Neural cell (in vitro differentiated cells): ENCODE results near the gene MCTP2. TPM values are rescaled to one million over a fixed set of nuclear protein-coding genes. Genes with fewer than 3 reads are reported as not detected.

Source experiments
- H2AFZ ChIP-seq: fragments of 200-600, 300-800 bp; sonication (generic), shearing (Covaris generic); 2 replicates; pipeline ENCODE4 v1.6.0; 2014; ENCODE audit warnings: low read depth, mild to moderate bottlenecking, antibody characterized with exemption, low read length, moderate library complexity
- H3F3A ChIP-seq: fragments of 200-600 bp; shearing (Covaris generic); 2 replicates; pipeline ENCODE4 v1.6.1; 2016; ENCODE audit warnings: mild to moderate bottlenecking, moderate library complexity, mixed read lengths, antibody characterized with exemption, low read length; ENCODE audit not compliant: insufficient read depth, poor library complexity, severe bottlenecking
- H3K27ac ChIP-seq: fragments of 200-600, 300-800 bp; sonication (generic), shearing (Covaris generic); 2 replicates; pipeline ENCODE4 v1.5.1; 2014; ENCODE audit warnings: mild to moderate bottlenecking, low read length, moderate library complexity
- H3K27me3 ChIP-seq: fragments of 300-800, 200-600 bp; sonication (generic), shearing (Covaris generic); 2 replicates; pipeline ENCODE4 v1.6.0; 2014; ENCODE audit warnings: mild to moderate bottlenecking, low read depth, low read length, moderate library complexity; ENCODE audit not compliant: insufficient read depth
- H3K36me3 ChIP-seq: fragments of 300-800, 200-600 bp; sonication (generic), shearing (Covaris generic); 2 replicates; pipeline ENCODE4 v1.5.1; 2014; ENCODE audit warnings: mild to moderate bottlenecking, antibody characterized with exemption, low read length, moderate library complexity; ENCODE audit not compliant: insufficient read depth
- H3K4me2 ChIP-seq: fragments of 300-800, 200-600 bp; sonication (generic), shearing (Covaris generic); 2 replicates; pipeline ENCODE4 v1.6.0; 2014; ENCODE audit warnings: mild to moderate bottlenecking, low read length
- H3K4me3 ChIP-seq: fragments of 300-800, 200-600 bp; sonication (generic), shearing (Covaris generic); 2 replicates; pipeline ENCODE4 v1.5.1; 2014; ENCODE audit warnings: mild to moderate bottlenecking, low read length, moderate library complexity
- H3K79me2 ChIP-seq: fragments of 200-600 bp; shearing (Covaris generic); replicated peaks from 2 replicates; pipeline ENCODE4 v1.6.0; 2014; ENCODE audit warnings: mild to moderate bottlenecking, low read length, moderate library complexity; ENCODE audit not compliant: insufficient read depth
- H3K9ac ChIP-seq: fragments of 300-800, 200-600 bp; sonication (generic), shearing (Covaris generic); 2 replicates; pipeline ENCODE4 v1.6.1; 2016; ENCODE audit warnings: mild to moderate bottlenecking, low read length, mixed read lengths
- H3K9me2 ChIP-seq: fragments of 200-600 bp; shearing (Covaris generic); 2 replicates; pipeline ENCODE4 v1.6.1; 2016; ENCODE audit warnings: mild to moderate bottlenecking, low read length, mixed read lengths; ENCODE audit not compliant: insufficient read depth
- H3K9me3 ChIP-seq: fragments of 200-600, 300-800 bp; sonication (generic), shearing (Covaris generic); 2 replicates; pipeline ENCODE4 v1.6.1; 2016; ENCODE audit warnings: mild to moderate bottlenecking, mixed run types, low read length, moderate library complexity, mixed read lengths
- H4K20me1 ChIP-seq: fragments of 200-600 bp; shearing (Covaris generic); 2 replicates; pipeline ENCODE4 v1.6.1; 2016; ENCODE audit warnings: mild to moderate bottlenecking, mixed run types; ENCODE audit not compliant: insufficient read depth
- EP300 ChIP-seq: fragments of 450-650 bp; conservative IDR thresholded peaks from 2 replicates; pipeline ENCODE4 v1.6.1; 2014; ENCODE audit warnings: antibody characterized with exemption, mild to moderate bottlenecking, moderate library complexity; ENCODE audit not compliant: poor library complexity, severe bottlenecking
- EZH2 ChIP-seq: fragments of 200-600, 300-800 bp; shearing (Covaris generic), sonication (generic); IDR thresholded peaks from 2 replicates; pipeline ENCODE4 v1.6.1; 2014; ENCODE audit warnings: antibody characterized with exemption, low read length, borderline replicate concordance, mild to moderate bottlenecking; ENCODE audit not compliant: insufficient read depth, poor library complexity, severe bottlenecking
- MXI1 ChIP-seq: fragments of 450-650 bp; conservative IDR thresholded peaks from 2 replicates; pipeline ENCODE4 v1.6.1; 2014; ENCODE audit warnings: antibody characterized with exemption, mild to moderate bottlenecking; ENCODE audit not compliant: poor library complexity, severe bottlenecking
- POLR2AphosphoS5 ChIP-seq: IDR thresholded peaks from 2 replicates; pipeline ENCODE4 v1.6.1; 2012
- RAD21 ChIP-seq: fragments of 450-650 bp; conservative IDR thresholded peaks from 2 replicates; pipeline ENCODE4 v1.6.1; 2014; ENCODE audit warnings: antibody characterized with exemption, mild to moderate bottlenecking, moderate library complexity
- REST ChIP-seq: IDR thresholded peaks from 2 replicates; pipeline ENCODE4 v1.6.1; 2012; ENCODE audit warnings: borderline replicate concordance
- SMC3 ChIP-seq: fragments of 450-650 bp; conservative IDR thresholded peaks from 2 replicates; pipeline ENCODE4 v1.6.1; 2014; ENCODE audit warnings: antibody characterized with exemption, mild to moderate bottlenecking, moderate library complexity; ENCODE audit not compliant: poor library complexity
- TAF1 ChIP-seq: IDR thresholded peaks from 2 replicates; pipeline ENCODE4 v1.6.1; 2012; ENCODE audit warnings: low read depth
- polyA plus RNA-seq: library from polyadenylated mRNA; depleted of rRNA; stranded (reverse); fragments of >200 nt; gene quantifications from 2 replicates; pipeline ENCODE4 v1.2.3, GENCODE V29; 2014
- TF ChIP-seq, protein P1 (sequence below): fragments of 450-650 bp; IDR thresholded peaks from 2 replicates; pipeline ENCODE4 v1.5.1; 2014; ENCODE audit warnings: antibody characterized with exemption, mild to moderate bottlenecking, moderate library complexity; ENCODE audit not compliant: poor library complexity, severe bottlenecking

The MCTP2 gene
- polyA plus RNA-seq, 1 donor from 2014 or later, result not detected

DNA sequence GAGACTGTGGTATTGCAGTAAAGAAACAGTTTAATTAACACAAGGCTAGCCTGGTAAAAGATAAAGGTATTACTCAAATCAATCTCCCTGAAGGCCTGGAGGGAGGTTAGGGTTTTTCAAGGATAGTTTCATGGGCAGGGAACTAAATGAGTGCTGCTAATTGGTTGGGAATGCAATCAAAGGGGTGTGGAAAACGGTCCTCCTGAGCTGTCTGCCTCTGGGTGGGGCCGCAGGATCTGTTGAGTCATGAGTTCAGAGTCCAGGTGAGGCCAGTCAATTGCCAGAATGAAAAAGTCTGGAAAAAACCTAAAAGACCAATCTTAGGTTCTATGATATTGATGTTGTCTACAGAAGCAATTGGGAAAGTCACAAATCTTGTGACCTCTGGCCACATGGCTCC, 293.2 kb downstream of the MCTP2 start:
- no peaks in the 10 kb centered on the region for H3K9me3 ChIP-seq
- H3K9me2 ChIP-seq, result no peaks in the 10 kb centered on the region
- H3K79me2 ChIP-seq, result no peaks in the 10 kb centered on the region
- no peaks in the 10 kb centered on the region for H4K20me1 ChIP-seq
- no peak overlapping the region for H3K9ac ChIP-seq
- no peak overlapping the region for H3K27ac ChIP-seq
- H3K4me3 ChIP-seq, result no peak overlapping the region
- TF ChIP-seq REST, result no peak
- no peak for TF ChIP-seq MXI1
- TF ChIP-seq RAD21, result no peak
- no peak for TF ChIP-seq POLR2AphosphoS5
- TF ChIP-seq, protein P1, sequence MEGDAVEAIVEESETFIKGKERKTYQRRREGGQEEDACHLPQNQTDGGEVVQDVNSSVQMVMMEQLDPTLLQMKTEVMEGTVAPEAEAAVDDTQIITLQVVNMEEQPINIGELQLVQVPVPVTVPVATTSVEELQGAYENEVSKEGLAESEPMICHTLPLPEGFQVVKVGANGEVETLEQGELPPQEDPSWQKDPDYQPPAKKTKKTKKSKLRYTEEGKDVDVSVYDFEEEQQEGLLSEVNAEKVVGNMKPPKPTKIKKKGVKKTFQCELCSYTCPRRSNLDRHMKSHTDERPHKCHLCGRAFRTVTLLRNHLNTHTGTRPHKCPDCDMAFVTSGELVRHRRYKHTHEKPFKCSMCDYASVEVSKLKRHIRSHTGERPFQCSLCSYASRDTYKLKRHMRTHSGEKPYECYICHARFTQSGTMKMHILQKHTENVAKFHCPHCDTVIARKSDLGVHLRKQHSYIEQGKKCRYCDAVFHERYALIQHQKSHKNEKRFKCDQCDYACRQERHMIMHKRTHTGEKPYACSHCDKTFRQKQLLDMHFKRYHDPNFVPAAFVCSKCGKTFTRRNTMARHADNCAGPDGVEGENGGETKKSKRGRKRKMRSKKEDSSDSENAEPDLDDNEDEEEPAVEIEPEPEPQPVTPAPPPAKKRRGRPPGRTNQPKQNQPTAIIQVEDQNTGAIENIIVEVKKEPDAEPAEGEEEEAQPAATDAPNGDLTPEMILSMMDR, result no peak
- TF ChIP-seq TAF1, result no peak
- TF ChIP-seq EZH2, result no peak
- no peak for TF ChIP-seq SMC3
- no peak for TF ChIP-seq EP300
- H3F3A ChIP-seq, result no peaks in the 10 kb centered on the region
- no peak overlapping the region for H3K4me2 ChIP-seq
- H3K27me3 ChIP-seq, result no peaks in the 10 kb centered on the region
- no peaks in the 10 kb centered on the region for H3K36me3 ChIP-seq
- H2AFZ ChIP-seq, result no peak overlapping the region

DNA sequence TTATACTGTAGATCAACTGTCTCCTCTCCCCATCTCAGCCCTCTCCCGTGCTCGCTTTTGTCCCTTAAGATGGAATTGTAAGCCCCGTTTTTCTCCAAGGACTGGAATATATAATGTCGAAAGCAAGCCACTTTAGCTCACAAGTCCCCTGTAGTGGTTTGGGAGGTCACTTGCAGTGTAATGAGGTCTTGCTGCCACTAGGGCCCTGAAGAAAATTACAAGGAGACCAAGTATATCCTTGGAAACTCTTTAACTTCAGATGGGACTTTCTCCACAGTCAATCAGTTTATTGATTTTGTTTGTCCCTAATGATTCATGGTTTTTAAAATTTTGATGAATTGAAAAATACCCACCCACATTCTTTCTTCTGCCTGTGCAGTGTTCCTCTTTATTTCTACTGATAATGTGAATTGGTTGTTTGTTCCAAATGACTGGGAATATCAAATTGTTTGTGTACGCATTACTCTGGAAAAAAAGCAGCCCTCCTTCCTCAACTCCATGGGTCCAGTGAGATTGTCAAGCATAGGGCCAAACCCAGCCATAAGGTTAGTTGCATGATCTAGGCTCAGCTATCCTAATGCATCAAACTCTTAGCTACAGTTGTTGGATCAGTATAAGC, 294.8 kb downstream of the MCTP2 start:
- Histone ChIP-seq H3K4me3 (no peak overlapping the region), H3K9me2 (no peaks in the 10 kb centered on the region), H3F3A (no peaks in the 10 kb centered on the region), H2AFZ (no peak overlapping the region), H3K4me2 (no peak overlapping the region), H3K27me3 (no peaks in the 10 kb centered on the region), H4K20me1 (no peaks in the 10 kb centered on the region), H3K79me2 (no peaks in the 10 kb centered on the region), H3K9ac (no peak overlapping the region), H3K36me3 (no peaks in the 10 kb centered on the region), H3K9me3 (no peaks in the 10 kb centered on the region), H3K27ac (no peak overlapping the region)
- TF ChIP-seq REST, result no peak
- no peak for TF ChIP-seq RAD21
- TF ChIP-seq, protein P1, result peak; percentile 21
